GM10847 (cell line): ENCODE measurements around the gene IMP3.

Experiments used
- POLR2A ChIP-seq: IDR thresholded peaks from 2 replicates; pipeline ENCODE4 v1.6.1; 2011; ENCODE audit not compliant: insufficient read length; ENCODE audit errors: extremely low read depth

Gene IMP3

DNA sequence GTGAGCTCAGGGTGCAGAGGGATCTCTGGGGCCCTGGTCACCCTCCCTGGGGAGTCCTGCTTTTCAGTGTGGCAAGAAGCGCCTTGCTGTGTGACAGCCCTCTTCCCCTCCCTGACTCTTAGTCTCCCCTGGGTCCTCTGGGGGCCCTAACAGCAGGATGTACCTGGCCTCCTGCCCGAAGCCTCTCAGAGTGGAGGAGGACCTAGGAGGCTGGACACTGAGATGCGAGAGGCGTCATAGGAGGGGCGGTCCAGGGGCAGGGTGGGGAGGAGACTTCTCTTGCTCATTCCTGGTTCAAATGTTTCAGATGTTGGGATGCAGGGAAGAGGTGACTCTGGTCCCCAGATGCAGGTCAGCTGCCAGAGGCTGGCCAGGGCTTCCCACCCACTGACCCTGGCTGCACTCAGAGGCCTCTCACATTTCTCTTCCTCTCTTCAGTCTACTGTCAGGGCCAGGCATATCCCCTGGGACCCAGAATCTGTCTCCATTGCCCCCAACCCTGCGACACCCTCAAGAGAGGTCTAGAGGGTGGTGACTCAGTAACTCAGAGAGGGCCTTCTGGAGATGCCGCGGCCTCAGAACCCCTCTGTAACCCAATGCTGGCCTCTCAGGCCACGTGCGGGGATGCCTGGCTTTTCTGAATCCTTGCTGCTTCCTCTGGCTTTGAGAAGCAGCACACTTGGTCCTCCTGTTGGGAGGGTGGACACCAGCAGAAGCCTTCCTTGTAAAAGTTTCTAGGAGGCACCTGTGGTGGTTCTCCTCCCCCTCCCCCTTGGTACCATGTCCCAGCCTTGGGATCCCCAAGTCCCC is 33.6 kb upstream of the IMP3 start:
- no peak for TF ChIP-seq POLR2A

DNA sequence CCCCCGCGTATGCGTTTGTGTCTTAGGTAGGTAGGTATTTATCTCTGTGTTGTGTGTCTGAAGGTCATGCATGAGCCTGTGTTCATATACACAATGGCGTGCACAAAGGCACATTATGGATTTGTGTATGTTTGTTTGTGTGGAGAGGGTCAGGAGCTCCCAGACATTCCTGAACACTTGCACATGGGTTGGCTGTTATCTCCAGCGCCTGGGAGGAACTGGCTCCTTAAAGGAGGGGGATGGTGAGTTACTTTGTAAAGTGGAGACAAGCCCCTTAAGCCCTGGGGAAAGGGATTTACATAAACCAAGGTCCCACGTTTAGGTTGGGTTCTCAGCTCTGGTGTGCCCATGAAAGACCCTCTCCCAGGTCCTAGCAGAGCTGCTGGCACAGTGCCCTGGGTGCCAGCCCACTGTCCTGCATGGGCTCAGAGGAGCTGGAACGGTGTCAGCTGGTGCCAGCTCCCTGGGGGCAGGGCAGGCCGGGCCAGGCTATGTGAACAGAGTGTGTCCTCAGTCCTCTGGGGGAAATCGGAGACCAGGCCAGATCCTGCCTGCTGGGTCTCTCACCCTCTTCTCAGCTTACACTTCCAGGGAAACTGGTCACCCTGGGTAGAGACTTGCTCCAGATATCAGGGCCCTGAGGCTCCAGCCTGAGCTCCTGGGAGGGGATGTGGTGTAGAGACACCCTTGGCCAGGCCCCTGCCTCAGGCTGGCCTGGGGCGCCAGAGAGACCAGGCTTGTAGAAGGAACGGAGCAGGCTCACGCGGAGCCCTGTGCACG is 32.8 kb upstream of the IMP3 start:
- TF ChIP-seq POLR2A: no peak

DNA sequence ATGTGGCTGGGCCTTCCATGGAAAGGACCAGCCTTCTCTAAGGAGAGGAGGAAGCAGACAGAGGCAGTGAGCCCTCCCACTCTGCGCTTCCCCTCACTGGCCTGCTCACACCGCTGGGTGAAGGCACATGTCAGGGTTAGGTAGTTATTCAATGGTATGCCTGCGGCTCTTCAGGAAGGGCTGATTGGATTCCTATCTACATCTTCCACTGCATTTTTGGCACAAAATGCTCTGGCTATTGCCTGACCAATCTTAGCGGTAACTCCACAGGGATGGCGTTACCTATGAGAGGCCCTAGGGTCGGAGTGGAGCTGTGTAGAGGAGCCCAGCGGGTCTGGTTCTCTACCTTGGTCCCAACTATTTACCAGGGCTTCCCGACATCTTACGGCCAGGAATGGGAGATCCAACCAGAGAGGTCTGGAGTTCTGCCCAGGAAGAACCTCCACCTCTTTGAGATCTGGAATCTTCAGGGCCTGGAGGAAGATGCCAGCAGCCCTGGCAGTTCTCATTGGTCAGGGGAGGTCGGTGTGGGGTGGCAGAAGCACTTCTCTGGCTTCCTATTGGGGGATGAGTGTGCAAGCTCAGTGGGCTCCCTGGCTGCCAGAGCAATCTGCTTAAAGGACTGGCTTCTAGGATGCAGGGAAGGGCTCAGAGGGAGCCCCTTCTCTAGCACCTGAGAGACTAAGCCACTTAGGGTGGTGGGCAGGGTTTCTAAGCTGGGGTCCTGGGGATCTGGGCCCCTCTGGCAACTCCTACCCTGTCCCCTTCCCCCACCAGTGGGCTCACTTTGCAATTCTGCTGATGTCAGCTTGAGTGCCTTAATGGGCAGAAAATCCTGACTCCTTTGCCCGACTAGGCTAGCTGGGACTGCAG is 31.9 kb upstream of the IMP3 start:
- no peak for TF ChIP-seq POLR2A

DNA sequence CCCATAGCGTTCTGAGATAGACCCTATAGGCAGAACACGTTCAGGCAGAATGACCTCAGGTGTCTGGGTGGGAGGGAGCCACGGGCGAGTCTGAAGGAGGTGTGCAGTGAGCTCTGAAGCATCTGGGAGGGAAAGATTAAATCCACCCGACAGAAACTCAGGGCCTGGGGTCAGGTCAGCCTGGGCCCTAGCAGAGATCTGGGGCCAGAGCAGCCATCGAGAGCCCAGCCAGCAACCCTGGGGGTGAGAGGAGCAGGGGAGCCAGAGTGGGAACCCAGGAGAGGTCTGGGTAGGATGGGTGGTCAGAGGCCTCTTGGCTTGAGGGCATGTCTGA is 29.8 kb upstream of the IMP3 start:
- no peak for TF ChIP-seq POLR2A

DNA sequence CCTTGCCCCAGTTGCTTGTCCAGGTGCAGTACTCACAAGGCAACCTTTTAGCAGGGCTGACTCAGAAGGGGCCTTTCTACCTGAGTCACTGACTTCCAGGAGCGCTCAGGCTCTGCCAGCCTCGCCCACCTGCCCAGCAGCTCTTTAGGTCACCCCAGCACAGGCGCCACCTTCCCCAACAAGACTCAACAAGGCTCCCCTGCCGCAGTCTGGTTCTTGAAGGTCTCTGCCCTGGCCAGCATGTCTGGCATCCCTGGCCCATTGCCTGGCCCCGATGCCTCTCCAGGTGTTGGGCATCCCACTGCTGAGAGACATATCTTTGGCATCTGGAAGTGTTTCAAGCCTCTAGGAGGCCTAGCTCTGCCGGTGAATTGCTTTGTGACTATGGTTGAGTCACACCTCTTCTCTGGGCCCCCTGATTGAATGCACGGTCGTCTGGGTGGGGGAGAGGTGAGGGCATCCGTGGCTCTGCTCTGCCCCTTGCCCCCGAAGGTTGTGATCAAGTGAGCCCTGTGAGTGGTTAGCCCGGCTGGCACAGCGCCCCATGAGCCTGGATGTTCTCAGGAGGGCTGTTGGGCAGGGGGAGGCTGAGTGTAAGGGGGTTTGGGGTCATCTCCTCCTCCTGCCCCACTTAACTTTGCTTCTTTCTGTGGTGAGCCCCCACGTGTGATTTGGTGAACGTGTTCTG is 29.3 kb upstream of the IMP3 start:
- no peak for TF ChIP-seq POLR2A

DNA sequence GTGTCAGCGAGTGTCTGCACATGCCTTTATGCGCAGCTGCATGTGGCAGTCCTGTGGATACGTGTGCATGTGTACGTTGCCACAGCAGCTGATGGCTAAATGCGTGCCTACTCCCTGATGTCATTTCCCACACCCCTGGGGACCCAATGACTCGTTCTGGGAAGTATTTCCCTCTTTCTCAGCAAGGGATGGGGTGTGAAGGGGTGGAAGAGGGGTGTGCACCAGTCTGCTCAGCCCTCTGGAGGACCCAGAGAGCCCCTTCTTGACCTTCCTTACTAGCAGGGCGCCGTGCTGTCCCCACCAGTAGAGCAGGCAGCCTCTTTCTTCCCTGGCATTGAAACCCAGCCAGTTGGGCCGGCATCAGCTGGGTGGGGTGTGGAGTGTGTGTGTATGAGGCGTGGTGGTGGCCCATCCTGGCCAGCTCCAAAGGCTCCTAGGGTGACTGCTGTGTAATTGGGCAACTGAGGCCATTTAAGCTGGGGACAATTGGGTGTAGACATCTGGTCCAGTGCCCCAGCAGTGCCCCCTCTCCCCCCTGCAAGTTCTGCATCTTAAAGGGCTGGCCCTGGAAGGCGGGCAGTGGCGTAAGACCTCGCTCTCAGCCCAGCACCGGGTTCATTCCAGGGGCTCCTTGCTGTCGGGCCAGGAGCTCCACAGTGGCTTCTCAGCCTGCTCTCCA is 26.9 kb upstream of the IMP3 start:
- TF ChIP-seq POLR2A: no peak

DNA sequence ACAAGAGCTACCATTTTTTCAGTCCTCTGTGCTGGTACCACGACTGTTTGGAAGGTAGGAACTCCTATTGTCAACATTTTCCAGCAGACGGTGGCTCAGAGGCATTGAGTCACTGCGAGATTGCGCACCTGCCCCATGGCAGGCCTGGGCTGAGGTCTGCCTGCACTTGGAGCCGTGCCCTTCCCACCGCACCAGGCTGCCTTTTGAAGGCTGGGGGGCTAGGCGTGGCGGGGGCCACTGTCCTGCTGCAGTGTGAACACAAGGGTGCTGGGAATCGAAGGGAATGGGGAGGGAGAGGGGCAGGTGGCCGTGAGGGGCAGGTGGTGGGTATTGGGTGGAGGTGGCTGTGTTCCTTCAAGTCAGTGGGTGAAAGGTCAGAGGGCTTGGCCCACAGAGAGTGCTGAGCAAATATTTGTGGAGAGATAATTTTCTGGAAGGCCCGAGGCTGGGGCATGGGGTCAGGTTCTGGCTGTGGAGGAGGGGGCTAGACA is 24.0 kb upstream of the IMP3 start:
- no peak for TF ChIP-seq POLR2A

DNA sequence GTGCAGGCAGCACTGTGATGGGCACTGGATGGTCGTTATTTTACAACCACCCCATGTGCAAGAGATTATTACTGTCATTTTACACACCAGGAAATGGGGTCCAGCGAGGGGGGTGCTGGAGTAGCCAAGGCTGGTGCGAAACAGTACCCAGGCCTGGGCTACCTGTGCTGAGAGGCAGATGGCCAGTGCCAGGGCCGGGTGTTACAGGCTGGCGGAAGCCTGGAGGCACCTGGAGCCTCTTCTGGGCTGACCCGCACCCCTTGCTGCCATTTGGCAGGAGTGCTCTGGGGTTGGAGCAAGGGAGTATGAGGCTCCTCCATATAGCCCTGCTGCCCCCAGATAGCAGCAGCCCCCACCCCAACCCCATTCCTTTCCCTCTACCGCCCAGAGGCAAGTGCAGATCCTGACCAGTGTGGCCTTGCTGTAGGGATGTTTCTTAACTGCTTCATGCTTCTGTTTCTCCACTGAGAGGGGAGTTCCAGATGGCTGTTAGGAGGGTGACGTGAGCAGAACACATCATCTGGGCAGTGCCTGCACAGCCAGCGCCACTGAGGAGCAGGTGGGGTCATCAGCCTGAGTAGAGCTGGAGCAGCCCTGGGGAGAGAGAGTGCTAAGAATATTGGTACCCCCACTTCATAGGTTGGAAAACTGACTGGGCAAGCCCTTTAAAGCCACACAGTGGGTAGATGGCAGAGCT is 22.9 kb upstream of the IMP3 start:
- no peak for TF ChIP-seq POLR2A

DNA sequence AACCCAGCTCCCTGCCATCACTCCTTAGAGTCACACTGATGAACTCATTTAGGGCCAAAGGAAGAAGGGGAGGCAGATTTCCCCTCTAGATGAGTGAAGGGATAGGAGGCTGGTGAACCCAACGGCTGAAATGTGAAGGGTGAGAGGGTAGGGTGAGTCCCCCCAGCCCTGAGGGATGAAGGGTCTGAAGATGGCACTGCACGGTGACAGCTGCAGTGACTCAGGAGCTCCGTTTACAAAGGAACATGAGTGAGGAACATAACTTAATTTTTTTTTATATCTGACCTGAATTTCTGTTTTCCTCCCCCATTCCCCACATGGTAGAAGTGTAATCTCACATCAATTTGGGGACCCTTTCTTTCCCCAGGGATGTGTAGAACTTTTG is 21.7 kb upstream of the IMP3 start:
- no peak for TF ChIP-seq POLR2A

DNA sequence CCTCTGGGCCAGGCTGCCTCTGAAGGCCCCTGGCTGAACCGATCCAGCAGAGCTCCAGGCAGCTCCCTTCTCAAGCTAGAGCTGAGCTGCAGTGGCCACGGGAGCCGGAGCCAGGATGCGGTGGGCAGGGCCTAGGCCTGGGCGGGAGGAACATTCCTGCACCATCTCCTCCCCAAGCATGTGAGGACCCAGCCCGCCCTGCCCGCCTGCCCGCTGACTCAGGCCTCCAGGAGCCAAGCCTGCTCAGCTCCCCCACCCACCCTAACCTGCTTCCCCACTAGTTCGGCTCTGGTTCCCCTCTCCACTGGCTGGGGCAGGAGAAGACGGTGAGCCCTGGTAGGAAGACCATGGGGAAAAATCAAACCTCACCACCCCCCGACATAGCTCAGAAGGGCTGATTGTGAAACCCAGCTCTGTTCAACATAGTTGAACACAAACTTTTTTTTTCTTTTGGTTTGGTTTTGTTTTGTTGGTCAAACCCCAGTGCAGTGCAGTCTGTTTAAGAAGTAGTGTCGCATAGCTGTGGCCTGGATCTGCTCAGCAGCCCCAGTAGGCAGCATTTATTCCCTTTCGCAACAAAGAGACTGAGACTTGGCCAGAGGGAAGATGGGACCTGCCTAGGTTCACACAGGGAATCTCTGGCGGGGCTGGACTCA is 21.2 kb upstream of the IMP3 start:
- no peak for TF ChIP-seq POLR2A

DNA sequence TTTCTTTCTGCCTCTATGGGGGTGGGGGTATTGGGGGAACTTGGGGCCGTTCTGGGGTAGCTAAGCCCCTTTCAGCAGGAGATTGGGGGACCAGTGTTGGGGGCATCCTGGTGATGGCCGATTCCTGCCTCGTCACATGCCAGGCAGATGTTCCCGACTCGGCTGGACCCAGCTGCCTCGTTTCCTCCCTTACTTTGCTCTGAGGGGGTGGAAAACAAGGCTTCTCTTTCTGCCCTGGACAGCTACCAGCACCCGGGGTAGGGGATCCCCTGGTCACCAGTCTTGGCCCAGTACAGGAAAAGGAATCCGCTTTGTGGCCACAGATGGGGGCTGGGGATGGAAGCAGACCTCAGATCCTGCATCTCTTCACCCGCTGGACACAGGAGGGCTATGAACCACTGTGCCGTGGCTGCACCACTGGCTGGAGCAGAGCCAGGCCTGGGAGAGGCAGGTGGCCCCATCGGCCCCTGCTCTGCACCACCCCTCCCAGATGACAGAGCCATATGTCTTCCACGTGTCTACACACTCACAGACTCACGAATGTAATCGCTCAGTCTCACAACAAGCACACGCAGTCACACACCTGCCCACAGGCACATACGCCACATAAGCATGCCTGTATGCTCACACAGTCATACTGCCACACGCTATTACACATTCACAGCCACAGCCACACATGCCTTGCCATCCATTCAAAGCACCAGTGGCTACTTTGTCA is 20.1 kb upstream of the IMP3 start:
- TF ChIP-seq POLR2A: no peak

DNA sequence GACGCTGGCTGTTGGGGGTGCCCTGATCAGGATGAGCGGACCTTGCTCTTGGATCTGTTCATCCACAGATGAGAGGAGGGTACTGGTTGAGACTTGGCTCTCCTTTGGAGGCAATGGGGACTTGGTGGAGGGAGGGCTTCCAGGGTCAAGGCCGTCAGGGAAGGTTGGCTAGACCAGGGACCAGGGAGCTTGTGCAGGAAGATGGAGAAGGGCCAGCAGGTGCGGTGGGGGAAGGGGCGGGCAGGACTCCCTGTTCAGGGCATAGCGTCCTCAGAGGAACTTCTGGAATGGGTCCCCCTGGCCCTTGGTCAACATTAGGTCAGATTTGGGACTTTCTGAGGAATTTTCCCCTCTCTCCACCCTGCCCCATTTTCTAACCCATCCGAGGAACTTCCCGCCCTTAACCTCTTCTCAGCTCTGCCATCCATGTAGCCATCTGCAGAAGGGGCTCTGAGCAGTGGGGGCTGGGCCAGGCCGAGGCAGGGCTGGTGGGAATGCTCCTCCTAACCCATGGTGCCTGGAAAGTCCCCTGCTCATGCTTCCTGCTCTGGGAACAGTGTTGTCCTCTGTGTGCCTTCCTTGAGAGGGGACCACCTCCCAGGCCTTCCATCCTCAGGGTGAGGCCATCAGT is 19.2 kb upstream of the IMP3 start:
- no peak for TF ChIP-seq POLR2A
